H1 (cell line): Measurements from ENCODE around the gene ANKRD62. TPM values are rescaled to one million over a fixed set of nuclear protein-coding genes. Genes with fewer than 3 reads are reported as not detected.
A peak's percentile ranks its signal among the peaks of the same experiment; 100 is the strongest.

Source experiments
- CTCF ChIA-PET: fragments of 300-600 bp; sonication (Branson Sonifier 250); formaldehyde crosslinking; loops from one replicate; lab custom pipeline; 2021; ENCODE audit not compliant: partially characterized antibody; lab: Charles Lee
- POLR2A ChIA-PET: fragments of 300-600 bp; sonication (Branson Sonifier 250); formaldehyde crosslinking; loops from one replicate; lab custom pipeline; 2021; ENCODE audit warnings: inconsistent platforms; ENCODE audit not compliant: partially characterized antibody; lab: Charles Lee
- DNase-seq, 2 experiments: peaks; one replicate each; pipeline versions ENCODE4 v3.0.0 to v3.0.0-alpha.2; 2010 to 2022; ENCODE audit warnings: low spot score in 2 of 2, low read depth in 1 of 2, mixed read lengths in 1 of 2
- FAIRE-seq: peaks from 2 replicates; lab custom pipeline; 2011; peaks lifted over from hg19 to GRCh38; lab: Jason Lieb, UNC
- H2AFZ ChIP-seq: 2 replicates; pipeline ENCODE4 v1.8.1; 2012; ENCODE audit warnings: low read length, inconsistent platforms
- H2AK5ac ChIP-seq: 2 replicates; pipeline ENCODE4 v1.6.1; 2013; ENCODE audit warnings: low read depth, low read length
- H2BK120ac ChIP-seq: replicated peaks from 2 replicates; pipeline ENCODE3; 2013; ENCODE audit warnings: low read depth, low read length, inconsistent platforms
- H2BK12ac ChIP-seq: 2 replicates; pipeline ENCODE4 v1.6.1; 2013; ENCODE audit warnings: low read depth, low read length
- H2BK15ac ChIP-seq: 2 replicates; pipeline ENCODE4 v1.6.1; 2013; ENCODE audit warnings: low read length
- H2BK20ac ChIP-seq: 2 replicates; pipeline ENCODE4 v1.6.1; 2013; ENCODE audit warnings: low read length
- H2BK5ac ChIP-seq: 2 replicates; pipeline ENCODE4 v1.6.1; 2013; ENCODE audit warnings: low read depth, low read length
- H3K14ac ChIP-seq: 2 replicates; pipeline ENCODE4 v1.6.1; 2013; ENCODE audit warnings: inconsistent platforms; ENCODE audit not compliant: insufficient read length
- H3K18ac ChIP-seq: 2 replicates; pipeline ENCODE4 v1.6.1; 2013; ENCODE audit warnings: low read length; ENCODE audit errors: extremely low read depth
- H3K23ac ChIP-seq: 2 replicates; pipeline ENCODE4 v1.6.1; 2013; ENCODE audit warnings: inconsistent platforms; ENCODE audit not compliant: insufficient read length
- H3K23me2 ChIP-seq: 2 replicates; pipeline ENCODE4 v1.6.1; 2013; ENCODE audit warnings: low read depth, low read length
- H3K27ac ChIP-seq: 2 replicates; pipeline ENCODE4 v1.6.1; 2011; ENCODE audit warnings: low read depth, low read length, inconsistent platforms
- H3K27me3 ChIP-seq, 4 experiments: replicated peaks in 1 of 4; 1 replicate in 1 of 4; 2 replicates in 3 of 4; pipeline versions ENCODE4 v1.6.1 to v1.8.1; 2011 to 2013; ENCODE audit warnings: low read length in 3 of 4, mild to moderate bottlenecking in 3 of 4, inconsistent platforms in 2 of 4, mixed read lengths in 2 of 4, moderate library complexity in 1 of 4; ENCODE audit not compliant: control insufficient read depth in 3 of 4, insufficient read depth in 3 of 4; ENCODE audit errors: extremely low read depth in 1 of 4
- H3K36me3 ChIP-seq, 4 experiments: 2 replicates each; pipeline versions ENCODE4 v1.6.1 to v1.8.1; 2011 to 2013; ENCODE audit warnings: mild to moderate bottlenecking in 4 of 4, low read length in 3 of 4, moderate library complexity in 2 of 4, control low read depth in 1 of 4, inconsistent platforms in 1 of 4; ENCODE audit not compliant: insufficient read depth in 4 of 4, control insufficient read depth in 2 of 4
- H3K4ac ChIP-seq: replicated peaks from 2 replicates; pipeline ENCODE3; 2013; ENCODE audit warnings: low read length, low read depth, mixed read lengths, inconsistent platforms; ENCODE audit not compliant: insufficient read length
- H3K4me1 ChIP-seq, 4 experiments: replicated peaks in 1 of 4; 1 replicate in 1 of 4; 2 replicates in 3 of 4; pipeline versions ENCODE4 v1.6.1 to v1.8.1; 2011 to 2013; ENCODE audit warnings: low read length in 3 of 4, inconsistent platforms in 2 of 4, mixed read lengths in 1 of 4; ENCODE audit not compliant: insufficient read depth in 4 of 4, control insufficient read depth in 3 of 4
- H3K4me2 ChIP-seq, 2 experiments: 2 replicates each; pipeline versions ENCODE4 v1.6.1 to v1.8.1; 2011 to 2013; ENCODE audit warnings: low read depth in 2 of 2, low read length in 2 of 2, control low read depth in 1 of 2, inconsistent platforms in 1 of 2, mild to moderate bottlenecking in 1 of 2; ENCODE audit not compliant: insufficient read depth in 1 of 2
- H3K4me3 ChIP-seq, 4 experiments: fragments of 200-600, 300-600 bp in 1 of 4; sonication (generic), shearing (Covaris generic), sonication (Bioruptor Twin) in 1 of 4; 2 replicates each; pipeline versions ENCODE4 v1.5.1 to v1.8.1; 2011 to 2016; ENCODE audit warnings: low read length in 4 of 4, low read depth in 3 of 4, control low read depth in 2 of 4, inconsistent platforms in 2 of 4, mild to moderate bottlenecking in 2 of 4, mixed read lengths in 1 of 4, moderate library complexity in 1 of 4; ENCODE audit not compliant: insufficient read depth in 2 of 4; ENCODE audit errors: extremely low read depth in 1 of 4
- H3K56ac ChIP-seq: replicated peaks from 2 replicates; pipeline ENCODE3; 2013; ENCODE audit warnings: low read depth, mild to moderate bottlenecking, mixed read lengths, low read length, inconsistent platforms; ENCODE audit not compliant: insufficient read length
- H3K79me1 ChIP-seq: 2 replicates; pipeline ENCODE4 v1.6.1; 2013; ENCODE audit warnings: low read depth, low read length, control low read depth
- H3K79me2 ChIP-seq, 2 experiments: 2 replicates each; pipeline versions ENCODE4 v1.6.1 to v1.8.1; 2012 to 2013; ENCODE audit warnings: low read length in 2 of 2, mild to moderate bottlenecking in 2 of 2, inconsistent platforms in 1 of 2; ENCODE audit not compliant: insufficient read depth in 2 of 2, control insufficient read depth in 1 of 2
- H3K9ac ChIP-seq, 4 experiments: replicated peaks in 1 of 4; 1 replicate in 1 of 4; 2 replicates in 3 of 4; pipeline versions ENCODE4 v1.6.1 to v1.8.1; 2011 to 2013; ENCODE audit warnings: low read depth in 3 of 4, low read length in 3 of 4, control low read depth in 2 of 4, mild to moderate bottlenecking in 2 of 4, moderate library complexity in 2 of 4, inconsistent platforms in 1 of 4; ENCODE audit errors: extremely low read depth in 1 of 4
- H3K9me3 ChIP-seq, 2 experiments: 2 replicates each; pipeline versions ENCODE4 v1.6.1 to v1.8.1; 2012 to 2013; ENCODE audit warnings: mild to moderate bottlenecking in 2 of 2, moderate library complexity in 2 of 2, control low read depth in 1 of 2, inconsistent platforms in 1 of 2, low read depth in 1 of 2, low read length in 1 of 2, mixed read lengths in 1 of 2; ENCODE audit not compliant: insufficient read depth in 2 of 2
- H4K20me1 ChIP-seq, 2 experiments: replicated peaks in 1 of 2; 2 replicates each; pipeline versions ENCODE3 to v1.8.1; 2011 to 2013; ENCODE audit warnings: inconsistent platforms in 2 of 2, low read length in 2 of 2, mild to moderate bottlenecking in 1 of 2; ENCODE audit not compliant: insufficient read depth in 2 of 2, control insufficient read depth in 1 of 2
- H4K5ac ChIP-seq: 2 replicates; pipeline ENCODE4 v1.6.1; 2013; ENCODE audit warnings: low read length, low read depth, mixed read lengths, inconsistent platforms; ENCODE audit not compliant: insufficient read length
- H4K8ac ChIP-seq: 2 replicates; pipeline ENCODE4 v1.8.0; 2013; ENCODE audit warnings: mild to moderate bottlenecking, moderate library complexity, low read length, inconsistent platforms; ENCODE audit not compliant: insufficient read depth; ENCODE audit errors: extremely low read depth
- H4K91ac ChIP-seq: replicated peaks from 2 replicates; pipeline ENCODE3; 2013; ENCODE audit warnings: low read length, mixed read lengths, inconsistent platforms; ENCODE audit not compliant: insufficient read length
- BACH1 ChIP-seq: IDR thresholded peaks from 2 replicates; pipeline ENCODE4 v1.6.1; 2012; ENCODE audit warnings: low read length, improper control_type of control experiment
- BRCA1 ChIP-seq: IDR thresholded peaks from 2 replicates; pipeline ENCODE4 v1.6.1; 2012; ENCODE audit warnings: low read depth, low read length, improper control_type of control experiment
- CHD1 ChIP-seq: IDR thresholded peaks from 2 replicates; pipeline ENCODE4 v1.6.1; 2012; ENCODE audit warnings: low read depth, low read length, improper control_type of control experiment
- EGR1 ChIP-seq: IDR thresholded peaks from 2 replicates; pipeline ENCODE4 v1.6.1; 2011; ENCODE audit warnings: low read depth, low read length, borderline replicate concordance
- FOSL1 ChIP-seq: IDR thresholded peaks from 2 replicates; pipeline ENCODE4 v1.6.1; 2011; ENCODE audit warnings: mild to moderate bottlenecking, low read depth, low read length, moderate library complexity; ENCODE audit not compliant: insufficient read depth
- HDAC6 ChIP-seq: IDR thresholded peaks from one replicate; pipeline ENCODE4 v1.7.1; 2012; ENCODE audit warnings: low read depth, mild to moderate bottlenecking, inconsistent platforms, low read length, moderate library complexity
- KDM1A ChIP-seq: fragments of 200-600, 300-600 bp; sonication (generic); IDR thresholded peaks from 2 replicates; pipeline ENCODE4 v1.7.1; 2016; ENCODE audit warnings: mild to moderate bottlenecking, low read length, borderline replicate concordance
- KDM4A ChIP-seq: IDR thresholded peaks from one replicate; pipeline ENCODE4 v1.7.1; 2012; ENCODE audit warnings: low read depth, mild to moderate bottlenecking, moderate library complexity, low read length, inconsistent platforms; ENCODE audit not compliant: severe bottlenecking
- PHF8 ChIP-seq: fragments of 200-600 bp; sonication (generic); conservative IDR thresholded peaks from 2 replicates; pipeline ENCODE4 v1.7.1; 2012; ENCODE audit warnings: low read depth, mild to moderate bottlenecking, inconsistent platforms, low read length, moderate library complexity
- POU5F1 ChIP-seq: IDR thresholded peaks from 2 replicates; pipeline ENCODE4 v1.6.1; 2011; ENCODE audit warnings: low read depth, mild to moderate bottlenecking, low read length, moderate library complexity
- SP1 ChIP-seq: IDR thresholded peaks from 2 replicates; pipeline ENCODE4 v1.6.1; 2011; ENCODE audit warnings: low read depth, low read length
- SP4 ChIP-seq: IDR thresholded peaks from 2 replicates; pipeline ENCODE4 v1.6.1; 2012; ENCODE audit warnings: low read length, inconsistent platforms
- SRF ChIP-seq: IDR thresholded peaks from 2 replicates; pipeline ENCODE4 v1.6.1; 2011; ENCODE audit warnings: mild to moderate bottlenecking, low read depth, low read length, moderate library complexity
- TAF7 ChIP-seq: optimal IDR thresholded peaks from 2 replicates; pipeline ENCODE3; 2011; ENCODE audit warnings: low read depth, mild to moderate bottlenecking, inconsistent platforms, low read length, moderate library complexity, borderline replicate concordance
- WGBS, 2 experiments: shearing (Covaris generic) in 1 of 2; methylation state at CpG; one replicate each; pipeline versions ENCODE4 v1.1.6 to v1.1.7; 2013 to 2015; ENCODE audit warnings: low lambda C conversion rate in 2 of 2, mixed read lengths in 2 of 2, inconsistent platforms in 1 of 2, low coverage in 1 of 2, missing lambda C conversion rate in 1 of 2; ENCODE audit not compliant: insufficient replicate concordance in 2 of 2, insufficient coverage in 1 of 2, insufficient read length in 1 of 2; ENCODE audit errors: extremely low coverage in 1 of 2, missing lambda C conversion rate in 1 of 2; 5-methylcytosine and 5-hydroxymethylcytosine counted together
- polyA plus RNA-seq, 7 experiments: library from polyadenylated mRNA; depleted of rRNA in 3 of 7; stranded (reverse) in 5 of 7; unstranded in 2 of 7; fragments of >200 nt in 5 of 7; fragments of 200-250 nt in 2 of 7; gene quantifications; 1 replicate in 5 of 7; 2 replicates in 1 of 7; 4 replicates in 1 of 7; pipeline versions ENCODE4 v1.2.1 to v1.2.3, GENCODE V29; 2011 to 2013; ENCODE audit warnings: missing spikeins in 2 of 7, mixed read lengths in 2 of 7
- total RNA-seq: library from RNA; stranded (reverse); fragmentation: NEBNext Ultra II Directional; extraction: Animal tissue kit (Norgen Biotek cat#: 25700); gene quantifications from 2 replicates; pipeline ENCODE4 v1.2.1, GENCODE V29; 2021
- TF ChIP-seq, protein P1 (sequence below): IDR thresholded peaks from 2 replicates; pipeline ENCODE4 v1.6.1; 2011; ENCODE audit warnings: low read depth, mild to moderate bottlenecking, low read length; ENCODE audit not compliant: insufficient read depth

The ANKRD62 gene
- total and polyA plus RNA-seq, 2 of the 8 experiments (the other 6 are each of a cell fraction or from before 2014, with no cell fraction given), result not detected

DNA sequence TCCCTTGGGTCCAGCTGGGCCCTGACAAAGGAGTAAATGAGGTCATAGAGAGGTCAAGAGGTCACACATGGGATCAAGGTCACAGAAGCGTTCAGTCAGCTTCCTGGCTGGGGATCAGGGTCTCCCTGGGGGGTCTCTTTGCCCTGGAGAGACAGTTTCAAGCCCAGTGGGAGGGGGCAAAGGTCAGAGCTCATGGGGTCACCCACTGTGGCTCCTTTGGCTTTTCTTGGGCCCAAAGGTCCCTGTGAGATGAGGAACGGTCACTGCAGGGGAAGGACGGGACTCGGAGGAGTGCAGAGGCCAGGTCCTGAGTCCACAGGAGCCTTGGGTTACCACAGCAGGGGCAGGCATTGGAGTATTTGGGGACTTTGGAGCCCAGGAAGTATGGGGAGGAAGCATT is 30.7 kb upstream of the ANKRD62 start:
- no peak overlapping the region for H3K27ac ChIP-seq
- no peaks in the 10 kb centered on the region for H4K20me1 ChIP-seq
- H3K4ac ChIP-seq, result no peak overlapping the region
- H4K91ac ChIP-seq, result no peak overlapping the region
- H3K4me3 ChIP-seq, result no peak overlapping the region
- H3K9me3 ChIP-seq, result no peaks in the 10 kb centered on the region; a peak in 1 of 4 replicates
- no peak overlapping the region for H2AFZ ChIP-seq
- H3K79me1 ChIP-seq, result no peaks in the 10 kb centered on the region
- no peak overlapping the region for H3K18ac ChIP-seq
- no peak overlapping the region for H3K56ac ChIP-seq
- H3K23me2 ChIP-seq, result 0 out of 2 replicates have a peak, but pooled peaks cover 1% of the 10 kb centered on the region
- 0 out of 2 replicates have a peak overlapping the region, but pooled peaks have one; percentile 3 for H4K8ac ChIP-seq
- H3K36me3 ChIP-seq, result no peaks in the 10 kb centered on the region
- no peaks in the 10 kb centered on the region; a peak in 1 of 7 replicates for H3K4me1 ChIP-seq
- H2AK5ac ChIP-seq, result no peak overlapping the region
- DNase-seq, result no peak
- no peak overlapping the region for H4K5ac ChIP-seq
- H2BK20ac ChIP-seq, result no peak overlapping the region
- no peaks in the 10 kb centered on the region for H3K79me2 ChIP-seq
- FAIRE-seq, result no peak
- no peak overlapping the region for H3K14ac ChIP-seq
- no peak overlapping the region for H2BK12ac ChIP-seq
- no peaks in the 10 kb centered on the region for H3K27me3 ChIP-seq
- H2BK5ac ChIP-seq, result no peak overlapping the region
- ChIA-PET CTCF (interaction anchor here (1.9 kb wide), 1 partner anchor 15 kb away, joined by 5 read pairs; no protein-coding TSS in a partner anchor), POLR2A (no interaction called here)
- no peak overlapping the region for H3K4me2 ChIP-seq
- no peak overlapping the region for H2BK120ac ChIP-seq
- no peak overlapping the region for H3K23ac ChIP-seq
- no peak overlapping the region for H2BK15ac ChIP-seq
- 63% methylated on average over 4 of the region's 4 CpGs; no CpG with 5 or more reads in 1 of the 2 experiments for WGBS, 2 experiments
- no peak overlapping the region for H3K9ac ChIP-seq
- TF ChIP-seq BACH1 (no peak), SP4 (no peak), SRF (no peak), EGR1 (no peak), POU5F1 (no peak), CHD1 (no peak), FOSL1 (no peak), KDM4A (no peak), BRCA1 (no peak), SP1 (no peak), PHF8 (no peak), HDAC6 (no peak), TAF7 (no peak), KDM1A (no peak)
- TF ChIP-seq, protein P1, sequence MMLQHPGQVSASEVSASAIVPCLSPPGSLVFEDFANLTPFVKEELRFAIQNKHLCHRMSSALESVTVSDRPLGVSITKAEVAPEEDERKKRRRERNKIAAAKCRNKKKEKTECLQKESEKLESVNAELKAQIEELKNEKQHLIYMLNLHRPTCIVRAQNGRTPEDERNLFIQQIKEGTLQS, result no peak
